ENCODE results near the gene FRK. TPM values are rescaled to one million over a fixed set of nuclear protein-coding genes. Genes with fewer than 3 reads are reported as not detected.
"Not testable (repeated sequence)": the region's sequence is repeated elsewhere in the genome, so short reads cannot be mapped to it uniquely, and the experiment has no call there.

FRK gene
- polyA plus RNA-seq, 10 donors, result 0.39 to 0.84 (median 0.64) TPM

- peak; percentile 71 to 83 (median 73) for DNase-seq
Measured at GRCh38 chr6:116008470-116009243, 52.0 kb downstream of the FRK start.

DNA sequence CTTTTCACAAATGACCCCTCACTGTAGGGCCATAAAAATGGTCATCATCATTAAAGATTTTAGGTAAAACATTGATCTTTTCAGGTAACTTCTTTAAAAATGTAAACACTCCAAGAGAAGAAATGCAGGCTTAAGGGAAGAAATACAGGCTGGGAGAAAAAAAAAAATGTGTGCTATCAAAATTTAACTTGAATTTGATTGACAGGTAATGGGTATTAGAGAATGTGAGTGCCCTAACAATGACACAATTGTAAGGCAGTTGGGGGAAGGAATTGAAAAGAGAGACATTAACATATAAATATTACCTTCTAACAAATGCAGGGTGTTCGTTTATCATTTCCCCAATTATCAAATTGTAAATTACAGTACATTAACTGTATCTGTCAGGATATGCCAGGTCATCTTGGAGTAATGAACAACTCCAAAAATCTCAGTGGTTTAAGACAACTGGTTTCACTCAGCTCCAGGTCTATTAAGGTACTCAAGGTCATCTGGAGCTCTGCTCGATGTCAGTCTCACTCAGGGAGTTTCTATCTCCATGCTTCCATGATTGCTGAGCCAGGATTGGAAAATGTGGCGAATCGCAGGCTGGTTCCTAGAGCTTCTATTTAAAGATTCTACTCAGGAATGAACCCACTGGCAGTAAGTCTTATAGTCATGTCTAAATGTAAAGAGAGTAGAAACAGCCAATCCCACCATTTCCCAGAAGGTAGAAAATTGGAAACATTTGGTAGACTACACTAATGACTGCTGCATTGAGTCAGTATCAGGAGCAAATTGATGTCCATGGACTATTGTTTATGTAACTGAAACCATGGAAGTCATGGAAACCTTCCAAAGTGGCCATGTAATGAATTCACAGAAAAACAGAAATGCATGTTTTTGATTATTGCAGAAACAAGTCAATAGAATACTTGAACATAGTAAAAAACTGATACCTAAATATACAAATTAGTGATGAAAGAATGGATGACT, 55.6 kb downstream of the FRK start:
- DNase-seq, result peak; percentile 76 to 88 (median 80)

- no peak for DNase-seq
Measured at GRCh38 chr6:116003668-116004067, 57.0 kb downstream of the FRK start.

GRCh38 chr6:116002756-116003155, 57.9 kb downstream of the FRK start:
- DNase-seq, result no peak

DNA sequence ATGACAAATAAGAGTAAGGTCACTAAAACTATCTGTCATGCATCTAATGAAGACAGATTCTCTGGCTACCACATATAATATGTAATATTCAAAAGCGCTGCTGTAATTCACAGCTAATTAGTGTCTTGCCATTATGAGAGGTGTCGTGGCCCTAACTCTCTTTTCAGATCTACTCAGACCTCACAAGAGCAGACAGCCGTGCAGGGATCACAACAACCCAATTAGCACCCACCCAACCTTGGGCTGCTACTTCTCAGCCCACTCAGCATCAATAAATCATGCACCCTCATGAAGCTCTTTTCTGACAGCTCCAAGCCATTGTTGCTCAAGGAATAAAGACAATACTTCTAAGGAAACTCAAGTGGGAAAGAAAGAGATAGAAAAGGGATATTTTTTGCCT, 61.5 kb downstream of the FRK start:
- no peak for DNase-seq

DNA sequence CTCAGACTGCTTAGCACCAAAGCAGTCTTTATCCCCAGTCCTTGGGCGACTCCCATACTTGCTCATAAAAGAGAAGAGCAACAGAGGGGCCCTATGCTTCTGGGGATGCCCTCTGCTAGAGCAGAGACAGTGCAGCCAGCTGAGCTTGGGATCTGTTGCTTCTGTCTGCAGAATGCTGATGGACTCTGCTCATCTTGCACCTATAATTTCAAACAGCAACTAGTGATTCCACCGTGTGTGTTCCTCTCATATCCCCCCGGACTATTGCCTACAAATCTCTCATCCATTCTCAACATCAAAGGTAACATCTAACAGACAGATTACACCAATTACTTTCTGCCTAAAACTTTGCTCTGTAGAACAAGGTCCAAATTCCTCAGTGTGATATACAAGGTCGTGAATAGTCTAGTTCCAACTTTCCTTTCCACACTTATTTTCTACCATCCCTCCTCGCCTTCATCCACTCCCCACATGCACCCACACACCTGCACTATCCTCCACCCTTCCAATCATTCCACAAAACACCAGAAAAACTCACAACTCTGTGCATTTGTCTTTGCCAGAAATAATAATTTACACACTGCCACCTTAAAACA, 62.6 kb downstream of the FRK start:
- DNase-seq, result no peak

DNA sequence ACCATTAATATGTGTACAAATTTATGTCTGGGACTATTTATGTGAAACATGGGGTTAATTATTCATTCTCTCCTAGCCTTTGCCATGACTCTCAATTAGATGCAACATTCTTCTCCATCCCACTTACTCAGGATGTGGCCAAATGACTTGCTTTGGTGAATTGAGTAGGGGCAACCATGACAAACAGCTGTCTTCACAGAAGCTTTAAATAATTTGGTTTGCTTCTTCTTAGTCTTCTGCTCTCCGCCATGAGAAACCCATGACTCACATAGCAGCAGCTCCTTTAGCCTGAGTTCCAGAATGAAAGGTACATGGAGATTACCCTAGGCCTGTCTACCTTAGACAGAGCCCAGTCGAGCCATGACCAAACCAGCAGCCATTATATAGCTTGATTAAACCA, 74.7 kb downstream of the FRK start:
- DNase-seq, result no peak

DNA sequence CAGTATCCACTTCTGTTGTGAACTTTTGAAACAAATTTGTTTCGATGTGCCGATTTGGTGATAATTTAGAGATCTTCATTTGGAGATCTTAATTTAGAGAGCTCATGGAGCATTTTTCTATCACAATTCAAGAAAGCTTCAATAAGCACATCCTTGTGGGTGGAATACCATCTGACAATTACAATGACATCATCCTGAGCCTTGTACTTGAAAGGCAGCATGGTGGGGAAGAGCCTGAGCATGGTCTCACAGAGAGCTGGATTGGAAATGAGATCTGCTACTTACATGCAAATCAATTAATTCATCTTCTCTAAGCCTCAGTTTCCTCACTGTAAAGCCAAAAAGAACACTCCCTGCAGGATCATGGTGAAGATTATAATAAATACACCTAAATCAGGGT, 75.9 kb downstream of the FRK start:
- DNase-seq, result no peak

- no peak for DNase-seq
Measured at GRCh38 chr6:115983998-115984397, 76.7 kb downstream of the FRK start.

- no peak for DNase-seq
Measured at GRCh38 chr6:115982453-115982852, 78.2 kb downstream of the FRK start.

- DNase-seq, result no peak
Measured at GRCh38 chr6:115977220-115977619, 83.5 kb downstream of the FRK start.

GRCh38 chr6:115976321-115976870, 84.3 kb downstream of the FRK start:
- DNase-seq, result no peak

DNA sequence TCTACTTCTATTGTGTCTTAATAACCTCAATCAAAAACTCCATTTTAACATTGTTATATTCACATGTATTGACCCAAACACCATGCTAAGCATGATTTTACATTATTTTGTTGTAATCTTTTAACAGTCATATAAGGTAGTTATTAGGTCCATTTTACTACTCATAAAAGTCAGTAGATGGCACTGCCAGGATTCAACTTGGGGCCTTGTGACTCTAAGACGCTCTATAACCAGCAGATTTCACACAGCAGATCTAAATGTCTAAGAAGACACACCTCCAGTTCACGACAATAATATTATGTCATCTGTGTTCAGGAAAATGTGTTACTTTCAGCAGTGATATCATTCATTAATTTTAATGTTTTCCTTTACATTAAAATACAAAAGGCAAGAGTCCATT, 88.0 kb downstream of the FRK start:
- no peak for DNase-seq

DNA sequence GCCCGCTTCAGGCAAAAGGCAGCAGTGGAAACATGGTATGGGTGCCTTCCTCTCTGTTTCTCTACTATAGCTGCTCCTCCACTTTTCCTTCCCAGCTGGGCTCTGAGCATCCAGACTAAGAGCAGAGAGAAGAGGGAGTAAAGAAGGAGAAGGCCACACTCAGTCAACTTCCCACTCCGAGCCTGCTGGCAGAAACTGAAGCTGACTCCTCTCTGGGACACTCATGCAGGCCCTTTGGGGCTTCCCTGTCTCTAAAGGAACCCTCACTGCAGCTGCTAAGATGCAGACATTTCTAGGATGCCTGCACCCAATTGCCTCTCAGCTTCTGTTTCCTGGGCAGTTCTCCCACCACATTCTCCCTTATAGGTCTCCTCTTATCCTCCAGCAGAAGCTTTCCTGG, 88.9 kb downstream of the FRK start:
- no peak for DNase-seq

GRCh38 chr6:115969930-115970273, 90.8 kb downstream of the FRK start:
- DNase-seq, result peak in 1 of 3 donors; percentile 29

DNA sequence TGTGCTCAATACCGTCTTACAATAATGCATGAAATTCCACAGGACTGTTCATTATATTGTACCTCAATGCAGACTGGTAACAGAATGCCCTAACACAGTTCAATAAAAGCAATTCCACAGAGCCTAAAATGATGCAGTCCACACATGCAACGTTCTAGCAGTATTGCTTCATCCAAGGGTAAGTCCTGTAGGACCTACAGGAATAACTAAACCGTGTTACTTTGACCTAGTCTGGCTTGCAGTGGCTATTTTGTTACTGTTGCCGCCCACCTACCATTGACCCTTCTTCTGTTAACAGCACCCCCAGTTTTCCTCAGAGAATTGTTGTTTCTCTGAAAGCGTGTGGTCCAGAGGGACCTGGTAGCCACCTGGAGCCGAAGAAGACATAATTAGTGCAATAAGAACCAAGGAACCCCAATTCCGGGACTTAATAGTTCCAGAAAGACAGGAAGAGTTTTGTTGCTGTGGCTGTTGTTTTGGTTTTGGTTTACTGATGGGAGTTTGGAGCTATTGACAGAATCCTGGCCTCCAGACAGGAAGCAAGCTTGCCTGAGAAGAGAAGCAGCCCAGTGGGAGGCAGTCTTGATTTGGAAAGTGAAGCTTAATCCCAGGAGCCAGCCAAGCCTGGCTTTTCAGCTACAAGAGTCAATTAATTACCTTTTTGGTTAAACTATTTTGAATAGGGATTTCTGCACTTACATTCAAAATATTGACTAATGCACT, 91.3 kb downstream of the FRK start:
- peak; percentile 1 to 17 (median 10) for DNase-seq

DNA sequence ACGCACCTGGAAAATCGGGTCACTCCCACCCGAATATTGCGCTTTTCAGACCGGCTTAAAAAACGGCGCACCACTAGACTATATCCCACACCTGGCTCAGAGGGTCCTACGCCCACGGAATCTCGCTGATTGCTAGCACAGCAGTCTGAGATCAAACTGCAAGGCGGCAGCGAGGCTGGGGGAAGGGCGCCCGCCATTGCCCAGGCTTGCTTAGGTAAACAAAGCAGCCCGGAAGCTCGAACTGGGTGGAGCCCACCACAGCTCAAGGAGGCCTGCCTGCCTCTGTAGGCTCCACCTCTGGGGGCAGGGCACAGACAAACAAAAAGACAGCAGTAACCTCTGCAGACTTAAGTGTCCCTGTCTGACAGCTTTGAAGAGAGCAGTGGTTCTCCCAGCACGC, 100.4 kb downstream of the FRK start:
- not testable (repeated sequence) for DNase-seq

GRCh38 chr6:115958958-115959357, 101.7 kb downstream of the FRK start:
- DNase-seq, result no peak

GRCh38 chr6:115954740-115955139, 106.0 kb downstream of the FRK start:
- no peak for DNase-seq

DNA sequence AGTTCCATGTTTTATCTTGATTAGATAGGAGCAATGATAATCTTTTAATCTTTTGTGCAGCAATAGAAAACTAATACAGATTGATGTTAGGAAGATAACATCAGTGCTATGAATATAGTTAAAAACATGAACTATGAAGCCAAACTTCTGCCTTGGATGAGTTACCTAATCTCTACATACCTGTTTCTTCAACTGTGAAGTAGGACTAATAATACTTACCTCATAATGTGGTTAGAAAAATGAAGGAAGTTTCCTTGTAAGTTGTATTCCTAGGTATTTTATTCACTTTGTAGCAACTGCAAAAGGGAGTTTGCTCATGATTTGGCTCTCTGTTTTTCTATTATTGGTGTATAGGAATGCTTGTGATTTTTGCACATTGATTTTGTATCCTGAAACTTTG, 111.9 kb downstream of the FRK start:
- DNase-seq, result no peak

DNA sequence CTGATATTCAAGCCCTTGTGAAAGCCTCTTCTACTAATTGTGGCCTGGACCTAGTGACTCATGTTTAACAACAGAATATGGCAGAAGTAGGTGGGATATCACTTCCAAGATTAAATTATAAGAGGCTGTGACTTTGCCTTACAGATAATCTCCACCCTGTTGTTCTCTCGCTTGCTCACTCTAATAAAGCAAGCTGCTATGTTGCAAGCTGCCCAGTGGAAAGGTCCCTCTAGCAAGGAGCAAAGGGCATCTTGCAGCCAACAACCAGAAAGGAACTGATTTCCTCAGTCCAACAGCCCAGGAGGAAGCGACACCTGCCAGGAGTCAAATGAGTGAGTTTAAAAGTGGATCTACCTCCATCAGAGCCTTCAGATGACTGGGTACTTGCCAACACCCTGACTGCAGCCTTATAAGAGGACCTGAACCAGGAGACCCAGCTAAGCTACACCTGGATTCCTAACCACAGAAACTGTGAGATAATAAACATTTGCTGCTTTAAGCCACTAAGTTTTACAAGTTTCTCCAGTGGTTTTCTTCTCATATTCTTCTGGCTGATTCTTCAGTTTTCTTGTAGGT, 112.6 kb downstream of the FRK start:
- no peak for DNase-seq

Measured in muscle of back (tissue), 11 donors.